Activated T-cell treated with anti-CD3 and anti-CD28 coated beads for 4 hours (primary cell): ENCODE data around the gene COX7A2L.

ENCODE experiments used
- DNase-seq: peaks from one replicate; pipeline ENCODE4 v3.0.0-alpha.2; 2020

Gene COX7A2L

GRCh38 chr2:42314892-42315468 lies 46.0 kb downstream of the COX7A2L start:
- no peak for DNase-seq

DNA sequence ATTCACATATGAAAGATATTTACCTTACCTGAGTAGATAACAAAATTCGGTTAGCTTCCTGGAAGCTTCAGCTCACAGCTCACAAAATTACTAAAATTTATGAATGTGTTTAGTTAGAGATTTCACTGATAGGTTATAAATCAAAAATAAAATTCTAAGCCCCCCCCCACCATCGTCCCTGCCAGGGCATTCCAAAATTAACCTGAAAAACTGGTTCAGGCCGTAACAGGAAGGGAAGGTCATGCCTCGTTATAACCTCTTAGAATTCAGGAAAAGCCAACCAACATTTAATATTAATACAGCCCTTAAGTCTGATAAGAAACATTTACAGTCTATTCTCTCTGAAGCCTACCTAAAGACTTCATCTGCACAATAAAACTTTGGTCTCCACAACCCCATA lies 48.9 kb downstream of the COX7A2L start:
- no peak for DNase-seq

DNA sequence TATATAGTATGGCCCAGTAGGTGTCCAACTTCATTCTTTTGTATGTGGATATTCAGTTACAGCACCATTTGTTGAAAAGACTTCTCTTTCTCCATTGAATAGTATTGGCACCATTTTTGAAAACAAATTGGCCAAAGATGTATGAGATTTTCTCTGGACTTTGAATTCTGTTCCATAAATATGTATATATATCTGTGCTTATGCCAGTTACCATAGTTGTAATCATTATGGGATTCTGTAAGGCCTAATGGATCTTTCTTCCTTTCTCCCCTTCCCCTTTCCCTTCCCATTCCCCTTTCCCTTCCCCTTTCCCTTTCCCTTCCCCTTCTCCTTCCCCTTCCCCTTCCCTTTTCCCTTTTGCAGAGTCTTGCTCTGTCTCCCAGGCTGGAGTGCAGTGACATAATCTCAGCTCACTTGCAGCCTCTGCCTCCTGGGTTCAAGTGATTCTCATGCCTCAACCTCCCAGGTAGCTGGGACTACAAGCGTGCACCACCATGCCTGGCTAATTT lies 51.0 kb downstream of the COX7A2L start:
- no peak for DNase-seq

DNA sequence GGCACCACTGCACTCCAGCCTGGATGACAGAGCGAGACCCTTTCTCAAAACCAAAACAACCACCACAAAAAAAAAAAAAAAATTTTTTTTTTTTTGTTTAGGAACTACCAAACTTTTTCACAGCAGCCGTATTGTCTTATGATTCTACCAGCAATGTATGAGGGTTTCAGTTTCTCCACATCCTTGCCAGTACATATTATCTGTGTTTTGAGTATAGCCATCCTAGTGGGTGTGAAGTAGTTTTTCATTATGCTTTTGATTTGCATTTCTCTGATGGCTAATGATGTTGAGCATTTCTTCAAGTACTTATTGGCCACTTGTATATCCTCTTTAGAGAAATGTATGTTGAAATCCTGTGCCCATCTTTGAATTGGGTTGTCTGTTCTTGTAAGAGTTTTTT lies 51.7 kb downstream of the COX7A2L start:
- no peak for DNase-seq

DNA sequence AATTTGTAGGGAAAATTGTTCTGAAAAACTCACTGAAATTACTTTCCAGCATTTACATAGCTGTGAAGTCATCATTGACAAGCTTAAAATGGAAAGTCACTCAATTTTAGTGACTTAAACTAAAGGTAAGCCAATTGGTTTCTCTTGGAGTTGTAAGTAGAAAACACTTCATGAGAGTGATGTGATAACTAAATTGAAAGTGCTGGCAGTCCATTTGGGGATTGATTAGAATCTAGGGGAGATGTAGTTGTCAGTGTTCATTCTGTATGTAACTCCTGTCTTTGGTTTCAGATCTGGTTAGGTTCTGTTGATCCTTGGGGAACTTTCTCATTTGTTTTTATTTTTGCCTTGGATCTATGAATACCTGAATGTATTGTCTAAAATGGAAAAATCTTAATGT lies 53.8 kb downstream of the COX7A2L start:
- no peak for DNase-seq

- DNase-seq = no peak
Observed at GRCh38 chr2:42304059-42304713, 56.8 kb downstream of the COX7A2L start.

- no peak for DNase-seq
Observed at GRCh38 chr2:42303252-42303651, 57.8 kb downstream of the COX7A2L start.

- no peak for DNase-seq
Observed at GRCh38 chr2:42300527-42300926, 60.5 kb downstream of the COX7A2L start.
